ENCODE data around the gene LAMA3.

GRCh38 chr18:23688528-23688927 lies 725 bp upstream of the LAMA3 start:
- TF ChIP-seq MAX (IDR thresholded peaks at IDR 0.05), result no peak
- TF ChIP-seq SUZ12 (IDR thresholded peaks at IDR 0.05; ENCODE audit: low read depth, low read length), result no peak
- no peak for TF ChIP-seq CEBPB (IDR thresholded peaks at IDR 0.05; ENCODE audit: borderline replicate concordance, low read depth, low read length)
- TF ChIP-seq CTCF (CRISPR knock-in tag; IDR thresholded peaks at IDR 0.05), result no peak
- no peak for TF ChIP-seq RXRB (CRISPR knock-in tag; IDR thresholded peaks at IDR 0.05; ENCODE audit: borderline replicate concordance)
- TF ChIP-seq IRF2 (CRISPR knock-in tag; IDR thresholded peaks at IDR 0.05), result no peak
- no peak for TF ChIP-seq NFE2 (CRISPR knock-in tag; IDR thresholded peaks at IDR 0.05)
- TF ChIP-seq MTERF4 (CRISPR knock-in tag; IDR thresholded peaks at IDR 0.05), result no peak
- no peak for TF ChIP-seq ZNF746 (CRISPR knock-in tag; IDR thresholded peaks at IDR 0.05)
- TF ChIP-seq ZNF281 (CRISPR knock-in tag; IDR thresholded peaks at IDR 0.05; ENCODE audit: borderline replicate concordance), result no peak
- no peak for TF ChIP-seq RAD21 (CRISPR knock-in tag; IDR thresholded peaks at IDR 0.05)
